Measurements from ENCODE around the gene TFPI.

TFPI gene

DNA sequence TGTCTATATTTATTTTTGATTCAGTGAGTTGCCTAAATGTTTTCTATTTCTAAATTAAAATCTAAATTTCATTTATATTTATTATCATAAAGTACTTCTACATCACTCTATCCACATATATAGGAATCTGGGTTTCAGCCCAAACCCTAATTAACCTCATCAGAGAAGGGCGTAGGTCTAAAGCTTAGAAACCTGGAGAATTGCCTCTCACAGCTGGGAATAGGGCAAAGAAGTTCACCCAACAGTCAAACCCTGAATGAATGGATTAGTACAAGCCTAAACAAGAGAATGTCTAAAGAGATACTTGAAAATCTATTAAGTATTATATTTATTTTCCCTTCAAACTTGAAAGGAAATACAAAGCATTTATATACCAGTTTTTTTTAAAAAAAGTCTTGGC is 26.2 kb downstream of the TFPI start:
- ChIA-PET POLR2A (no interaction called here), CTCF (no interaction called here)
- DNase-seq (ENCODE audit: extremely low spot score), result no peak
- no peak for TF ChIP-seq CTCF (IDR thresholded peaks at IDR 0.05; ENCODE audit: control extremely low read depth, extremely low read depth, low read depth, missing control alignments)

GRCh38 chr2:187527262-187527661 is 27.0 kb downstream of the TFPI start:
- POLR2A ChIA-PET, result no interaction called here
- no peak for TF ChIP-seq CTCF (IDR thresholded peaks at IDR 0.05; ENCODE audit: control extremely low read depth, extremely low read depth, low read depth, missing control alignments)
- no peak for DNase-seq (ENCODE audit: extremely low spot score)
- CTCF ChIA-PET, result interaction anchor here (2.3 to 2.5 kb wide), 2 partner anchors 22 to 27 kb away, joined by 8 to 9 read pairs; no protein-coding TSS in a partner anchor

DNA sequence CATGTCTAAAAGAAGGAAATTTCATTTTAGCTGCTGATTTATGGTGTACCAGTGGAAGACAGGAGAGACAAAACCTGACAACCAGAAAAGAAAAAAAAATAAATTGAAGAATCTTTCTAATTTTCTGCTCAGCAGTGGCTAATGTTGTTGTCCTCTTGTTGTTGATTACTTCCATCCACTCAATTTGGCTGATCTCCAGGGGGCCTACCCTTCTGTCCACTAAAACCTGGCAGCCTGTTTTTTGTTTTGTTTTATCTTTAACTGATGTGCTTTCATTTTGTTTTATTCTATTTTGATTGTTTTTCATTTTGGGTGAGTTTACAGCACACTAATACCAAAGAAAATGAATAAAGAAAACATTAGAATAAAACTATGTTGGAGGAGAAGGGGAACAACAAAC is 27.4 kb downstream of the TFPI start:
- CTCF ChIA-PET, result interaction anchor here (2.3 to 2.5 kb wide), 2 partner anchors 22 to 27 kb away, joined by 8 to 9 read pairs; no protein-coding TSS in a partner anchor
- TF ChIP-seq CTCF (IDR thresholded peaks at IDR 0.05; ENCODE audit: control extremely low read depth, extremely low read depth, low read depth, missing control alignments), result no peak

GRCh38 chr2:187525163-187525900 is 28.9 kb downstream of the TFPI start:
- DNase-seq (ENCODE audit: extremely low spot score), result no peak
- no peak for TF ChIP-seq CTCF (IDR thresholded peaks at IDR 0.05; ENCODE audit: control extremely low read depth, extremely low read depth, low read depth, missing control alignments)
- POLR2A ChIA-PET, result no interaction called here
- CTCF ChIA-PET, result interaction anchor here (1.0 to 2.5 kb wide), 4 partner anchors 9 to 318 kb away, joined by 4 to 9 read pairs (median 6); no protein-coding TSS in a partner anchor

More for the DNA sequence above, 27.4 kb downstream of the TFPI start:
- DNase-seq (ENCODE audit: extremely low spot score), result no peak
- POLR2A ChIA-PET, result no interaction called here

- CTCF ChIA-PET, result no interaction called here
- POLR2A ChIA-PET, result no interaction called here
- no peak for DNase-seq (ENCODE audit: extremely low spot score)
- no peak for TF ChIP-seq CTCF (IDR thresholded peaks at IDR 0.05; ENCODE audit: control extremely low read depth, extremely low read depth, low read depth, missing control alignments)
Observed at GRCh38 chr2:187523325-187523724, 30.9 kb downstream of the TFPI start.

DNA sequence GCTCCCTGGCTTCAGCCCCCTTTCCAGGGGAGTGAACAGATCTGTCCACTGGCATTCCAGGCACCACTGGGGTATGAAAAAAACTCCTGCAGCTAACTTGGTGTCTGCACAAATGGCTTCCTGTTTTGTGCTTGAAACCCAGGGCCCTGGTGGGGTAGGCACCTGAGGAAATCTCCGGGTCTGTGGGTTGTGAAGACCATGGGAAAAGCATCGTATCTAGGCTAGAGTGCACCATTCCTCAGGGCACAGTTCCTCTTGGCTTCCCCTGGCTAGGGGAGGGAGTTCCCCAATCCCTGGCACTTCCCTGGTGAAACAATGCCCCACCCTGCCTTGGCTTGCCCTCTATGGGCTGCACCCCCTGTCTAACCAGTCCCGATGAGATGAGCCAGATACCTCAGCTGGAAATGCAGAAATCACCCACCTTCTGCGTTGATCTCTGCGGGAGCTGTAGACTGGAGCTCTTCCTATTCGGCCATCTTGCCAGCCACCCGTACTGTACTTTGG is 34.1 kb downstream of the TFPI start:
- CTCF ChIA-PET, result interaction anchor here (1.6 to 2.8 kb wide), 3 partner anchors 17 to 61 kb away, joined by 4 to 10 read pairs (median 5); no protein-coding TSS in a partner anchor
- POLR2A ChIA-PET, result no interaction called here
- DNase-seq (ENCODE audit: extremely low spot score), result no peak
- no peak for TF ChIP-seq CTCF (IDR thresholded peaks at IDR 0.05; ENCODE audit: control extremely low read depth, extremely low read depth, low read depth, missing control alignments)

Measured in GM10248 (cell line).